NCI-H1092 (cell line): ENCODE data around the gene F12.
"Not testable (repeated sequence)": the region's sequence is repeated elsewhere in the genome, so short reads cannot be mapped to it uniquely, and the experiment has no call there.

ENCODE experiments used
- DNase-seq: peaks from one replicate; lab custom pipeline; 2025; lab: John Stamatoyannopoulos, UW

Gene F12

DNA sequence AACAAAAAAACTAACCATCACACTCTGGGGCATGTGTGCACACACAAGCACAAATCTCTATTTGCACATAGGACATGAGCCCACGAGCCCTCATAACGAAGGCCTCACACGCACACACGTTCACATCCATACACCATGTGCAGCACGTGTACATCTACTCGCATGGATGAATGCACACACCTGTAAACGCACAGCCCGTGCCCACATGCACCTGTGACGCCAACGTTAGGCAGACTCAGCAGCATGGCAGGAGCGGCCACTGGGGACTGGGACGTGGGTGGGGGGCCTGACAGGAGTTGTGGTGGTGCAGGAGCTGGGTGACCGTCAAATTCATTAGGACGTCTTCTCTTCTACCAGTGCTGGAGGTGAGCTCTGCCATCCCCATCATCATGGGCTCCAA is 22.0 kb downstream of the F12 start:
- no peak for DNase-seq

DNA sequence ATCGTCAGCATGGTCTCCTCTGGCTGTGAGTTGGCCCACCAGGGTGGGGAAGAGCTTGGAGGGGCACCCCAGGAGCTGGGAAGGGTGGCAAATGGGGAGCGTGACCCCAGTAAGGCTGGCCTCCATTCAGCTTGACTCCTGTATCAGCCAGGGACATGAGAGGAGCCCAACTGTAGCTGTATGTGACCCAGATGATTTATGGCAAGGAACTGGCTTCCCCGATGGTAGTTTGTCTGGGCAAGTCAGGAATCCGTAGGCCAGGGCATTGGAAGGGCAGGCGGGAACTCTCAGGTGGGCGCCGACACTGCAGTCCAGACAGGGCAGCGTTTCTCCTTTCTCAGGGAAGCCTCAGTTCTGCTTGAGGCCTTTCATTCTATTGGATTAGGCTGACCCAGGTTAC is 22.8 kb downstream of the F12 start:
- no peak for DNase-seq

- no peak for DNase-seq
These were observed 23.6 kb downstream of the F12 start for GRCh38 chr5:177385720-177386119.

DNA sequence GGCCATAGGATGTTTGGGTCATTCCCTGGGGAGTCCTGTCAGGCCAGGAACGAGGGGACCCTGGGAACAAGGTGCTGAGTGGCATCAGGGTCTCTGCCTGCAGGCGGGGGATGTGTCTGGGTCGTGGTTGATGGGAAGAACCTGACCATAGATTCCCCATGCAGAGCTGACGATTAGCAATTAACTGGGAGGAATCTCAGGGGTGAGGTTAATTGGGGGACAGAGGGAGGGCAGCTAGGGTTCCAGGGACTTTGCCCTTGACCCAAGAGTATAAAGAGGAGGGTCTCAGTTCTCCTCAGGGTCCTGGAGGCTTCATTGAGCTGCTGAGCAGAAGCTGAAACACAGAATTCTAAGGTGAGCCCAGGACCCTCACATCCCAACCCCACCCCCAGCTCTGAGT is 25.2 kb downstream of the F12 start, which contains the start of gene SLC34A1:
TSS of gene SLC34A1 (plus strand) at position 301 of the 400 bp plus-strand sequence. CDS start 1,308 bp downstream, outside the sequence.
- DNase-seq: no peak

DNA sequence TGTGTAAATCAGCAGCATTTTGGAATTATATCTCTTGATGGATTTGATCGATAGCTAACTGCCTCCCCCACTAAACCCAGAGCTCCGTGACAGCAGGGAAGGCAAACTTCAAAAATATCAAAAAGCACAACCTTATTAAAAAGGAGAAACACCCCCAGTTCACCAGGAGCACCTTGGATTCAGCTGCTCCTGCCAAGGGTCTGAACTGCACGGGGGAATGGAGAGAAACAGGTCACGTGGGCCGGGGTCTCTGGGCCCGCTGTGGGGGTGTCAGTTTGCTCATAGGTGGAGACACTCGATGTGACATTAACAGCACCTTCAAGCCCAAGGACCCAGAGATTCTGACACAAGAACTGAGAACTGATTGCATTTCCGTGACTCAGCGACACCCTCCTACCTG is 26.2 kb downstream of the F12 start:
- no peak for DNase-seq

GRCh38 chr5:177382423-177383029 is 26.8 kb downstream of the F12 start:
- no peak for DNase-seq

DNA sequence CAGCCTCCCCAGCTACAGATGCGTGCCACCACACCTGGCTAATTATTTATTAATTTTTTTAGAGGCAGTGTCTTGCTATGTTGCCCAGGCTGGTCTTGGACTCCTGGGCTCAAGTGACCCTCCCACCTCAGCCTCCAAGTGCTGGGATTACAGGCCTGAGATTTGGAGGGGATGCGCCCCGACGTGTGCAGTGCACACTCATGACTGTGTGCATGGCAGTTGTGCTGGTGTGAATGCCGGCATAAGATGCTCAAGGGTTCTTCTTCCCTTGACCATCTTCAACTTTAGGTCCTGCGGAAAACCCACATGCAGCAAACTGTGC is 28.6 kb downstream of the F12 start:
- DNase-seq: no peak

GRCh38 chr5:177378884-177379883 is 30.2 kb downstream of the F12 start:
- DNase-seq: no peak

GRCh38 chr5:177377851-177378776 is 31.2 kb downstream of the F12 start:
- no peak for DNase-seq

GRCh38 chr5:177376107-177376506 is 33.3 kb downstream of the F12 start:
- DNase-seq: no peak

- not testable (repeated sequence) for DNase-seq
These were observed 33.8 kb downstream of the F12 start for GRCh38 chr5:177375516-177375915.

- no peak for DNase-seq
These were observed 35.2 kb downstream of the F12 start for GRCh38 chr5:177374211-177374610.

DNA sequence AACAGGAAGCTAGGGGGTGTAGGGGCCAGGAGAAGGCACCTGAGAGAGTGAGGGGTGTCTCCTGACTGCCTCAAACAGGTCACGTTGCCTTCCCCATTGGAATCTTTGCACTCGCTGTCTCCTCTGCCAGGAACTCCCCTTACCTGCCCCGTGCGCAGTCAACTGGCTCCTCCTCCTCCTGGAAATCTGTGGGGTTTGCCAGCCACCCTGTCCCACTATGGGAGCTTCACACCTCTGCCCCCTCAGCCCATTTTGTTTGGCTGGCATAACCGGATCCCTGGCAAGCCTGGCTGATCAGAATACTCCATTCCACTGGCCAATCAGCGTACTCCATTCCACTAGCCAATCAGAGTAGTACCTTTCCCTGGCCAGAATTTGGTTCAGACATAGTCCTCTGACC is 35.6 kb downstream of the F12 start:
- no peak for DNase-seq

GRCh38 chr5:177372910-177373309 is 36.5 kb downstream of the F12 start:
- no peak for DNase-seq

- DNase-seq: no peak
These were observed 37.1 kb downstream of the F12 start for GRCh38 chr5:177372034-177372896.

DNA sequence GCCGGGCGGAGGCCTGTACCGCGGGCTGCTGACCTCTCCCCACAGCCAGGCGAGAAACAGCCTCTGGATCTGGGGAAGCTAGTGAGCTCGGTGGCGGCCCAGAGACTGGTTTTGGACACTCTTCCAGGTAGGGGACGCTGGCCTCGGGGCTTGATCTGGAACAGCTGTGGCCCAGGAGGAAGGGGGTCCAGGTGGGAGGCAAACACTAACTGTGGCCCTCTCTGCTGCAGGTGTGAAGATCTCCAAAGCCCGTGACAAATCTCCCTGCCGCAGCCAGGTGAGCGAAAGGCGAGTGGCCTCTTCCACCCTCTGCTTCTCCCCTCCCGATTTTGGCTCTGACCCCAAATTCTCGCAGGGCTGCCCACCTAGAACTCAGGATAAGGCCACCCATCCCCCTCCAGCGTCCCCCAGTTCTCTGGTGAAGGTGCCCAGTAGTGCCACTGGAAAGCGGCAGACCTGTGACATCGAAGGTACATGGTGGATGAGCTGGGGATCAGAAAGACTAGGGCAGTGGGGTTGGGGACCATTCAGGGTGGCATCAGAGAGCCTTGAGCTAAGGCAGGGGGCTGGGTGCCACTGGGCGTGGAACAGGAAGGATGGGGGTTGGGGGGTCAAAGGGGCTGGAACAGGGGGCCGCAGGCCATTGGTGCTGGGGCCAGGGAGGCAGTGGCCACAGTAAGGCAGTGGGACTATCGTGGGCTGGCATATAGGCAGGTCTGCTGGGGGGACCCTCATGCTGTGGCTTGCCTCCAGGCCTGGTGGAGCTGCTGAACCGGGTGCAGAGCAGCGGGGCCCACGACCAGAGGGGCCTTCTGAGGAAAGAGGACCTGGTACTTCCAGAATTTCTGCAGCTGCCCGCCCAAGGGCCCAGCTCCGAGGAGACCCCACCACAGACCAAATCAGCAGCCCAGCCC is 38.0 kb downstream of the F12 start:
- DNase-seq: no peak

DNA sequence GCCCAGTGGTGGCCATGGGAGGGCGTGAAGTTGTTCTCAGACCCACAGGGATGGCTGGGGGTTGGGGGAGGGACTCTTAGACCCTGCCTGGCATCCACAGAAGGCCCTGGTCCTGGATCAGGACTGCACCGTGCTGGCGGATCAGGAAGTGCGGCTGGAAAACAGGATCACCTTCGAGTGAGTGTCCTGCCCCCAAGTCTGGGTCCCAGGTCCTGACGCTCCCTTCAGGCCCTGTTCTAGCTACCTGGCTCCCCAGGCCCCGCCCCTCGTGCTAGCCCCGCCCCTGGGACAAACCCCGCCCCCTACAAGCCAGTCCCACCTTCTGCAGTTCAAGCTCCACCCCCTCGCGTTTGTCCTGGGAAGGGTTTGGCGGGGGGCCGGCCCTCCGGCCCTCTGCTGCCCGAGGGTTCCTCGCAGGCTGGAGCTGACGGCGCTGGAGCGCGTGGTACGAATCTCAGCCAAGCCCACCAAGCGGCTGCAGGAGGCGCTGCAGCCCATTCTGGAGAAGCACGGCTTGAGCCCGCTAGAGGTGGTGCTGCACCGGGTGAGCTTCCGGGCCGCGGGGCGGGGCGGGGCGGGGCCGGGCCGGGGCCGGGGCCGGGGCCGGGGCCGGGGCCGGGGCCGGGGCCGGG is 38.8 kb downstream of the F12 start:
- DNase-seq: peak; percentile 67

GRCh38 chr5:177369645-177370440 is 39.5 kb downstream of the F12 start:
- no peak for DNase-seq
